Measurements from ENCODE around the gene DOK6.

The DOK6 gene

GRCh38 chr18:69367104-69367503 lies 33.6 kb upstream of the DOK6 start:
- TF ChIP-seq, protein P1, sequence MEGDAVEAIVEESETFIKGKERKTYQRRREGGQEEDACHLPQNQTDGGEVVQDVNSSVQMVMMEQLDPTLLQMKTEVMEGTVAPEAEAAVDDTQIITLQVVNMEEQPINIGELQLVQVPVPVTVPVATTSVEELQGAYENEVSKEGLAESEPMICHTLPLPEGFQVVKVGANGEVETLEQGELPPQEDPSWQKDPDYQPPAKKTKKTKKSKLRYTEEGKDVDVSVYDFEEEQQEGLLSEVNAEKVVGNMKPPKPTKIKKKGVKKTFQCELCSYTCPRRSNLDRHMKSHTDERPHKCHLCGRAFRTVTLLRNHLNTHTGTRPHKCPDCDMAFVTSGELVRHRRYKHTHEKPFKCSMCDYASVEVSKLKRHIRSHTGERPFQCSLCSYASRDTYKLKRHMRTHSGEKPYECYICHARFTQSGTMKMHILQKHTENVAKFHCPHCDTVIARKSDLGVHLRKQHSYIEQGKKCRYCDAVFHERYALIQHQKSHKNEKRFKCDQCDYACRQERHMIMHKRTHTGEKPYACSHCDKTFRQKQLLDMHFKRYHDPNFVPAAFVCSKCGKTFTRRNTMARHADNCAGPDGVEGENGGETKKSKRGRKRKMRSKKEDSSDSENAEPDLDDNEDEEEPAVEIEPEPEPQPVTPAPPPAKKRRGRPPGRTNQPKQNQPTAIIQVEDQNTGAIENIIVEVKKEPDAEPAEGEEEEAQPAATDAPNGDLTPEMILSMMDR (IDR thresholded peaks at IDR 0.05; ENCODE audit: low read depth, low read length), result no peak
- in situ Hi-C loops (cut with HindIII; ENCODE audit: low sequenced_read_pairs), result no loop called here

DNA sequence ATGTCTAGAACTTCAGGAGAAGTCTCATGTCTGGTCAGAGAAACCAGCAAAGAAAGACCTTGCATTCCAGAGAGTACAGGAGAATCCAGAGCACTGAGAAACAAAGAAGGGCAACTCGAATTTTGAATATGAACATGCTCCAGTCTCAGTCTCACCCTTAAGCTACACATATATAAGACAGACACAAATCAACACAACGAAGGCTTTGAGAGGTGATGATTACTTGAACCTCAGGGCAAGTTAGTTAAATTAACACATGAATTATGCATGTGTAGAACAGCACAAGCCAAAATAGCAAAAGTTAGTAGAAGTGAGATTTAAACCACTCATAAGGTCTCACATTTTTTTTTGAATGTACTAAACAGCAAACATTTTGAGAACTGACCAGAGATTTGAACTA lies 29.0 kb upstream of the DOK6 start:
- no peak for DNase-seq (ENCODE audit: low read depth, low spot score)
- in situ Hi-C loops (cut with HindIII; ENCODE audit: low sequenced_read_pairs), result no loop called here
- no peak overlapping the region for H3K4me3 ChIP-seq (ENCODE audit: low read depth, low read length)
- TF ChIP-seq, protein P1 (IDR thresholded peaks at IDR 0.05; ENCODE audit: low read depth, low read length), result no peak

More at GRCh38 chr18:69367104-69367503, 33.6 kb upstream of the DOK6 start:
- H3K4me3 ChIP-seq (ENCODE audit: low read depth, low read length), result no peak overlapping the region
- no peak for DNase-seq (ENCODE audit: low read depth, low spot score)

GRCh38 chr18:69380324-69380723 lies 20.4 kb upstream of the DOK6 start:
- in situ Hi-C loops (cut with HindIII; ENCODE audit: low sequenced_read_pairs), result no loop called here
- no peak for DNase-seq (ENCODE audit: low read depth, low spot score)
- TF ChIP-seq, protein P1 (IDR thresholded peaks at IDR 0.05; ENCODE audit: low read depth, low read length), result no peak
- no peak overlapping the region for H3K4me3 ChIP-seq (ENCODE audit: low read depth, low read length)

- in situ Hi-C loops (cut with HindIII; ENCODE audit: low sequenced_read_pairs), result no loop called here
- DNase-seq (ENCODE audit: low read depth, low spot score), result no peak
- H3K4me3 ChIP-seq (ENCODE audit: low read depth, low read length), result no peak overlapping the region
- TF ChIP-seq, protein P1 (IDR thresholded peaks at IDR 0.05; ENCODE audit: low read depth, low read length), result no peak
These were observed 17.5 kb upstream of the DOK6 start for GRCh38 chr18:69383186-69383585.

GRCh38 chr18:69387186-69387585 lies 13.5 kb upstream of the DOK6 start:
- no peak for DNase-seq (ENCODE audit: low read depth, low spot score)
- in situ Hi-C loops (cut with HindIII; ENCODE audit: low sequenced_read_pairs), result no loop called here
- no peak overlapping the region for H3K4me3 ChIP-seq (ENCODE audit: low read depth, low read length)
- TF ChIP-seq, protein P1 (IDR thresholded peaks at IDR 0.05; ENCODE audit: low read depth, low read length), result no peak

- DNase-seq (ENCODE audit: low read depth, low spot score), result no peak
- TF ChIP-seq, protein P1 (IDR thresholded peaks at IDR 0.05; ENCODE audit: low read depth, low read length), result no peak
- in situ Hi-C loops (cut with HindIII; ENCODE audit: low sequenced_read_pairs), result no loop called here
- H3K4me3 ChIP-seq (ENCODE audit: low read depth, low read length), result no peak overlapping the region
These were observed 12.5 kb upstream of the DOK6 start for GRCh38 chr18:69388222-69388621.

GRCh38 chr18:69397096-69397495 lies 3.6 kb upstream of the DOK6 start:
- H3K4me3 ChIP-seq (ENCODE audit: low read depth, low read length), result no peak overlapping the region
- in situ Hi-C loops (cut with HindIII; ENCODE audit: low sequenced_read_pairs), result no loop called here
- TF ChIP-seq, protein P1 (IDR thresholded peaks at IDR 0.05; ENCODE audit: low read depth, low read length), result no peak
- DNase-seq (ENCODE audit: low read depth, low spot score), result peak; percentile 68

Measured in astrocyte of the spinal cord (primary cell).